CD4-positive, alpha-beta T cell treated with Interleukin-1 beta for 1 hour (primary cell): ENCODE data around the gene MRPS22.
A peak's percentile ranks its signal among the peaks of the same experiment; 100 is the strongest.

ENCODE experiments used
- DNase-seq, 2 donors: peaks; one replicate each; pipeline ENCODE4 v3.0.0-alpha.2; 2020 to 2022

Gene MRPS22

DNA sequence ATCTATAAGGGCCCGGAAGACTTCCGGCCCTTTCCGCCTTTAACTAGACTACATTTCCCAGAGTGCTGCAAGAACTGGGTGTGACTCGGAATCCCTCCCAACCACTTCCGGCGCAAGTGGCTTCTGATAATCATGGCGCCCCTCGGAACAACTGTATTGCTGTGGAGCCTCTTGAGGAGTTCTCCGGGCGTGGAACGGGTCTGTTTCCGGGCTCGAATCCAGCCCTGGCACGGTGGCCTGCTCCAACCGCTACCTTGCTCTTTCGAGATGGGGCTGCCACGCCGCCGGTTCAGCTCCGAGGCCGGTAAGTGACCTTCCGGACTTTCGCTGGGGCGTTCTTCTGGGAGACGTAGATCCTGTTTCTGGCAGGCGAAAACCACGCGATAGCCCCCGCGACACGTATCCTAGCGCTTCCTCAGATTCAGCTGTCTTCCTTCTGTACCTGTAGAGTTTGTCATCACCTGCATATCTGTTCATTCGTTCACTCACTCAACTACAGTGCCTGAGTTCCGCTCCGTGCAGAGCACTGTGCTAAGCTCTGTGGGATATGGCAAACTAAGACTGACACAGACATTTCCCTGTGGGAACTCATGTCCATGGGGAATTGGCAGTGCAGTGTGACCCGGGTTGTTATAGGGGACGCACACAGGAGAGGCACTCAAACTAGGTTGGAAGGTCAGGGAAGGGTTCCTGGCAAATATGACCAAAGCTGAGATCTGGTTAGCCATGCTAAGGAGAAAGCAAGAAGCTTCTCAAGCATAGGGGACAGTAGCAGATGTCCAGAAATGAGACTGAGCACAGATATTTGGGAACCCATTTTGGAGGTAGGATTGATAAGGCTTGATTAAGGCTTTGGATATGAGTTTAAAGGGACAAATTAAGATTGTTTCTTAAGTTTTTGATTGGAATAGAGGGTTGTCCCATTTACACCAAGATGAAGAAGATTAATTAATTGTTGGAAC lies at the start of gene MRPS22:
MRPS22 (plus strand) TSS at position 126 of the 962 bp plus-strand sequence; CDS start at position 133, 7 bp downstream.
- DNase-seq, result peak; percentile 84 to 86

DNA sequence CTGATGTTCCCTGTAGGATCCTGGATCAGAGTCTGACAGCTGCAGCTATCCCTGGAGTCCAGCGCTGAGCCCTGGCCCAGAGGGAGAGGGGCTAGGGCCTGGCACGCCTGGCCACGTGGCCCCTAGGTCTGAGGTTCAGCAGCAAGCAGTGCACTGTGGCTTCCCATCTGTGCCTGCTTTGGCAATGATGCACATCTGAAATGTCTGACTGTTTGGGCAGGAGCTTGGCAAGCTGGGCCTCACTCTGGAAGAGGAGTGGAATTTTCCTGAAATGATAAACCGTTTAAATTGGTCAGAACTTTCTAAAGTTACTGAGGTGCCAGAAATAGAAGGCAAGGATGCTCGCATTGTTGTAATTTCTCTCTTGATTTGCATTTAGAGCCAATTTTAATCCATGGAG lies 48.8 kb upstream of the MRPS22 start:
- no peak for DNase-seq

DNA sequence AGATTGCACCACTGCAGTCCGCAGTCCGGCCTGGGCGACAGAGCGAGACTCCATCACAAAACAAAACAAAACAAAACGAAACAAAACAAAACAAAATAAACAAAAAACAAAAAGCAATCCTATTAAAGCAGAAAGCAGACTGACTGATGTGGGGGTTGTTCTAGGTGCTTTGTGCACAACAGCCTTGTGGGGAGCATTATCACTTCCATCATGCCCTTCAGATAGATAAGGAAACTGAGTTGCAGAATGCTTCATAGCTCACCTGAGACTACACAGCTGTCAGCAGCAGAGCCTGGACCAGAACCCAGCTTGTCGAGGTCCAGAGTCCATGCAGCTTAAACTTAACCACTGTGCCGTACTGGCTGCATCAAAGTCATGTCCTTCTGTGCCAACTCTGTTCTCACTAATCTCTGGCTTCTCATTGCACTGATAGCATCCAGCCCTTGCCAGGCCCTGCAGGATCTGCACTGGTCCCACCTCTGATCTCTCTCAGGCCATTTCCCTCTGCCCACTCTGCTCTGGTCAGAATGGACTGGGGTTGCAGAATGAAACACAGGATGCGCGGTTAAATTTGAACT lies 47.6 kb upstream of the MRPS22 start:
- DNase-seq, result no peak

DNA sequence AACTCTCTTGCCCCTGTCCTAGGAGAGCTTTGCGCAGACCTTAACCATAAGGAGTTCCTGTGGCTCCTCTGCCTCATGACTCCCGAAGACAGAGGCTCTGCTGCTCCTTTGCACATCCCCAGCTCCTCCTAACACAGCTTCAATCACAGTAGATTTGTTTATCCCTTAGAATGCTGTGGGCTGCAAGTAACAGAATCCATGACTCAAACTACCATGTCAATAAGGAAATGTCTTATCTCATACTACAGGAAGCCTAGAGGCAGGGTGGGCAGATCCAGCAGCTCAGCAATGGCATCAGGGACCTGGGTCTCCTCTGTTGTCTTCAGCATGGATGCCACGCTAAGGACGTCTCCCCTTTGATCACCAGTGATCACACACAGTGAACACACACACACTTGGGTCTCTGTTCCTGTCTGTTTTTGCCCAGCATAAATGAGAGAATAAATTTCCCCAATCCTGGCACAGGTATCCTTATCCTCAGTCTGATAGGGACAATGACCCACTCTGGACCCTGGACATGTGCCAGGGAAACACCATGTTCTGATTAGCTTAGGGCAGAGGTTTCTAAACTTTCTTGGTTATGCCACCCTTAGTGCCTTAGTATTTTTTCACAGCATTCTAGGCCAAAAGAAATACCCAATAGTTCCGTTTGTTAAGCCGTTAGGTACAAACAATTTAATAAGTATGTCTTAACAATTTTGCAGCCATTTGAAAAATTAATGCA lies 46.1 kb upstream of the MRPS22 start:
- DNase-seq, result no peak

DNA sequence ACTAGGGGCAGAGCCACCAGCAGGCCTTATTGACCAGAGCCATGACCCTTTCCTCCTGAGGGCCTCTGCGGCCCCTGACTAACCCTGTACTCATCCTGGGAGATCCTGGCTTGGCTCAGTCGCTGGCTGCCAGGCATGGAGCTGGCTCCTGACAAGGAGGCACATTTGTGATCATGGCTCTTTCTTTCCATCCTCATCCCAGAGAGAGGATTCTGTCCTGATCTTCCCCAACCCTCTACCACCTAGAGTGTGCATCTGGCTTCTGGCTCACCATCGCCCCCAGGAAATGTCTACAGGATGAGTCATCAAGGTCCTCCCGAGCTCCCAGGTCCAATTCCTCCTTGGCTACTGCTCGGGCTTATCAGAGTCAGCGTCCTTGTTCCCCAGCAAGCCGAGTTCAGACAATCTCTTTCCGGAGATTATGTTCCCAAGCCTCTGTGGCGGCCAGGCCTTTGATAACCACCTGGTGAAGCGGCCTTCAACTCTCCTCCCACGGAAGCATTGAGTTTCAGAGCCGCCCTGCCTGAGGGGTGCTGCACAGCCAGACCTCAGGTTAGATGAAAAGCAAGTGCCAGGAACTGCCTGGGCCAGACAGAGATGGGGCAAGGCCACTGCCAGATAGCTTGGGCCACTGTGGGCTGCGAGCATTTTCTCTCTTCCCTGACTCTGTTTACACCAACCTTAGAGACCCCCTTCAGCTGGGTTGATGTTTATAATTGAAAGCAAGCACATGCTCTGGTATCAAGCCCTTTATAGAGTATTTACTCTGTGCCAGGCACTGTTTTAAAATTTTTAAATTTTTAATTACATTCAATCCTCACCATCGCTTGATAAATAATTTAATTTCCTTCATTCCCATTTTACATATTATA lies 44.3 kb upstream of the MRPS22 start:
- DNase-seq, result no peak

DNA sequence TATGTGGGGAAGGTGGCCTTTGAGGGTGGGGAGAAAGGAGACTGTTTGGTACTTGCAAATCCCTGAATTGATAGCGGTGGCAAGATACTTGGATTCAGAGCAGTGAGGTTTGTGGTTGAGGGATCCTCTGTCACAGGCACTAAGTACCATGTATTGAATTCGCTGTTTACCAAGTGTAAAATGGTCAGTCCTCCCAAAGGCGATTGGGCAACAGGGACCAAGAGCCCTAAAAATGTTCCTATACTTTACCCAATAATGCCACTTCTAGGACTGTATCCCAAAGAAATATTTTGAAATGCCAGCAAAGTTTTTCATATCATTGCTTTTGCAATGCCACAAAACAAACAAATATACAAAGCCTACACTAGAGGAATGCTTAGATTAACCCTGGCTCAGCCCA lies 43.4 kb upstream of the MRPS22 start:
- DNase-seq, result no peak

DNA sequence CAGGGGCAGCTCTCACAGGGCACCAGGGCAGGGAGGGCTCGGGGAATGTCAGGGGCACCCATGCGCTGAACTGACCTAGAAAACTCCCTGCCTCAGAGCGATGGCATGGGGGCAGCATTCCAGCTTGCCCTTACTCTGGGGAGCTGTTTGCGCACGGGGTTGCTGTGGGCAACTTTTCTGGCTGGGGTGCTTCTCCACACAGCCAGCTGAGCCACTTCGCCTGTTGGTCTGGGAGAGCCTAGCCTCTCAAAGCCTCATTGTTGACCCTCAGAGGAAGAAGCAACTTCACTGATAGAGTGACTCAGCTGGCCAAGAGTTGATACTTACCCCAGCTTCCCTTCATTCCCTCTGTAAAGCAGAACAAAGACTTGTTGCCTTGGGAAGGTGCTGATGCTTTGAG lies 42.6 kb upstream of the MRPS22 start:
- DNase-seq, result no peak

DNA sequence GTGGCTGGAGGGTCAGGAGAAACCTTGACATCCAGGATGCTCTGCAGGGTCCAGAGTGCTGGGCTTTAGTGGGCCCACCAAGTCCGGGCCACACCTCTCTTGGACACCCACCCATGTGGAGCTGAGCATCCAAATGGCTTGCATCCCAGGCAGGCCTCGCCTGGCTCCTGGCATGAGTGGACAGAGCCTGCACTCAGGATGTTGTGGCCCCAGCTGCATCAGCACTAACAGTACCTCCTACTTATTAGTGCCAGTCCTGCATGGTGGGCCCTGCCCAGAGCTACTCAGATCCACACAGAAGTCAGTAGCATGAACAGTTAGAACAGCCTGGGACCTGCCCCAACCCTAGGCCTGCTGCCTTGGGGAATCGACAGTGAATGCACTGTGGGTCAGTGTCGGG lies 42.2 kb upstream of the MRPS22 start:
- no peak for DNase-seq

DNA sequence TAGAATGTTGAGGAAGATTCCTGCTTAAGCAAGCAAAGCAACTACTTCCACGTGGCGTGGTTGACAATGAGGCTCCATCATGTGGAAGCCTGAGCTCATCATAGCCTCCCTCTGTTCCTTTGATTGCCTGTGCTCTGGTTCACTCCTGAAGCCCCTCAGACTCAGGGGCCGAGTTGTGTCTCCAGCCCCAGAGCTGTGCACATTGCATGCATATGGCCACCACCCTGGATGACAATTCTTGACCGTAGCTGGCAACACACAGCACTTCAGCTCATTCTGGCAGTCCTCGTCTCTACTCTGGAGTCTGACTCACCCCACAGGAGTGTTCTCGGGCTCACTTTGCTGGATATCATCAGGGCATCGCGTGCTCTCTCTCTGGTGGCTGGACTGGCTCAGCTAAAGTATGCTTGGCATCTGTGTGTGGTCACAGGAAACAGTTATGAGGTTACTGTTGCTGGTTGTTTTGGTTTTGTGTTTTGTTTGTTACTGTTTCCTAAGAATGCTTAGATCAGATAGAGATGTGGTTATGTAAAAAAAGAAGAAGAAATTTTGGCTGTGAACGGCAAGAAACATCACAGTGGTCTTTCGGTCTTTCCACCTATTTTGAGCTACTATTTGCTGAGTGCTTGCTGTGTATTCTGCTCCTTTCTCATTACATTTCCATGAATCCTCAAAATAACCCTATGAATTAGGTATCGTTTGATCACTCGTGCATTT lies 41.6 kb upstream of the MRPS22 start:
- DNase-seq, result no peak

DNA sequence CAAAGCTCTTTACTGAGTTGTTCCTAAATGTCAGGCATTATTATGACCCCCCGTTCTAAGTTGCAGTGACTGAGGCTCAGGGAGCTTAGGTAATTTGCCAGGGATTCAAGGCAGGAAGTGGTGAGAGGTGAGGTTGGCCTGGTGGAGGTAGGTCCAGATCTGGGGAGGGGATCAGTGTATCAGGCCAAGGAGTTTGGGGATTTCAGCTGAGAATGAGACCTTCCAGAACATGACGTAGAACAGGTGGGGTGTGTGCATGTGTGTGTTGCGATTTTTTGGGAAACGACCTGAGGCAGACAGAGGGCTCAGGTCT lies 41.1 kb upstream of the MRPS22 start:
- no peak for DNase-seq

DNA sequence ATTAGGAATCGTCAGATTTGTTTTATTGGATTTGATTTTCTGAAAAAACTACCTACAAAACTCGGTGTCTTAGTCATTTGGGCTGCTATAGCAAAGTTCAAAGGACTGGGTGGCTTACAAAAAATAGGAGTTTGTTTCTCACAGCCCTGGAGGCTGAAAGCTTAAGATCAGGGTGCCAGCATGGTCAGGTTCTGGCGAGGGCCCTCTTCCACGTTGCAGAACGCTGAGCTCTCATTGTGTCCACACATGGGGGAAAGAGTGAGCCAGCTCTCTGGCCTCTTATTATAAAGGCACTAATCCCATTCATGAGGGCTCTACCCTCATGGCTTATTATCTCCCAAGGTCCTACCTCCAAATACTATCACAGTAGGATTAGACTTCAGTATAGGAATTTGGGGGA lies 40.6 kb upstream of the MRPS22 start:
- no peak for DNase-seq

DNA sequence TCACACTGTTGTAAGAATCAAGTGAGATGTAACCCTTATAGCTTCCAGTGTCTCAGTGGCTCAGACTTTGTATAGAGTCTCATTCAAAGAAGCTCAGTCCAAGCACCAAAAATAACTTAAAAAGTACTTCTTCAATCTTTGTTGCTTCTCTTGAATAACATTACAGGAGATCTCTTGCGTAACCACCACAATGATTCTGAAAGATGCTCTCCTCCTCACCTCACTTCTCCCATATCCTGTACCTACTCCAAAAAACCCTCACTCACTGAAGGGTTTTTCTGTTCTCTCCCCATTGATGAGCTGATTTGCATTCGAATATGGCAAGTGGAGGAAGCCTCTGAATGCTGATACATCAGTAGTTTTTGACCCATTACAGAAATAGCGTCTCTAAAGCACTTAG lies 39.4 kb upstream of the MRPS22 start:
- DNase-seq, result no peak

DNA sequence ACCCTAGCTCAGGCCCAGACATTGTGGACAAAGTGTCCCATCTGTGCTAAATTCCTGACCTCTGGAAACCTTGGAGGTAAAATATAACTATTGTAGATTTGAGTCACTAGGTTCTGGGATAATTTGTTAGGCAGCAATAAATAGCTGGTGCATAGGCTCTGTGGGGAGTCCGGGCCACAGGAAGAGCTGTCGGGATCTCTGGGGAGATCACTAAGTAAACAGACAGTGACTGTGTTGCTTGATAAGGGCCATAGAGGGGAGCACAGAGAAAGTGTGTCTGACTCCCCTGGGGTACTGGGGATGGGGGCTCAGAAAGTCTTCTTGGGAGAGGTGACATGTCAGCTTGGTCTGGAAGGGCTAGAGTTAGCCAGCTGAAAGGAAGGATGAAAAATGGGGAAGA lies 37.7 kb upstream of the MRPS22 start:
- DNase-seq, result no peak

DNA sequence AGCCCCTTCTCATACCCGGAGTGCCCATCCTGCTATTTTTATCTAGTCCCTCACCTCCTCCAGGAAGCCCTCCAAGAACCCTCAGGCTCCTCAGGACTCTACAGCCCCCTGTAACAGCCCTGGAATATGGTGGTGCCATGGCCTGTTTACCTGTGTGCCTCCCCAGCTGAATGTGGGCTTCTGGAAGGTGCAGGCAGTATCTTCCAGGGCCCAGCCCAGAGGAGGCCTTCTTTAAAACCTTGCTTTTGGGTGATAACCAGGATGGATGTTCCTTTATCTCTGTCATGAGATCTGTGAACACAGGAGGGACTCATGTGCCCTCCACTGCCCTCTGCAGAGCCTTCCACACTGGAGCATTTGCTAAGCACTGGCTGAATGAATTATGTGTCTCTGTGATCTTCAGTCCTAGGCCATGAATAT lies 36.7 kb upstream of the MRPS22 start:
- DNase-seq, result no peak

DNA sequence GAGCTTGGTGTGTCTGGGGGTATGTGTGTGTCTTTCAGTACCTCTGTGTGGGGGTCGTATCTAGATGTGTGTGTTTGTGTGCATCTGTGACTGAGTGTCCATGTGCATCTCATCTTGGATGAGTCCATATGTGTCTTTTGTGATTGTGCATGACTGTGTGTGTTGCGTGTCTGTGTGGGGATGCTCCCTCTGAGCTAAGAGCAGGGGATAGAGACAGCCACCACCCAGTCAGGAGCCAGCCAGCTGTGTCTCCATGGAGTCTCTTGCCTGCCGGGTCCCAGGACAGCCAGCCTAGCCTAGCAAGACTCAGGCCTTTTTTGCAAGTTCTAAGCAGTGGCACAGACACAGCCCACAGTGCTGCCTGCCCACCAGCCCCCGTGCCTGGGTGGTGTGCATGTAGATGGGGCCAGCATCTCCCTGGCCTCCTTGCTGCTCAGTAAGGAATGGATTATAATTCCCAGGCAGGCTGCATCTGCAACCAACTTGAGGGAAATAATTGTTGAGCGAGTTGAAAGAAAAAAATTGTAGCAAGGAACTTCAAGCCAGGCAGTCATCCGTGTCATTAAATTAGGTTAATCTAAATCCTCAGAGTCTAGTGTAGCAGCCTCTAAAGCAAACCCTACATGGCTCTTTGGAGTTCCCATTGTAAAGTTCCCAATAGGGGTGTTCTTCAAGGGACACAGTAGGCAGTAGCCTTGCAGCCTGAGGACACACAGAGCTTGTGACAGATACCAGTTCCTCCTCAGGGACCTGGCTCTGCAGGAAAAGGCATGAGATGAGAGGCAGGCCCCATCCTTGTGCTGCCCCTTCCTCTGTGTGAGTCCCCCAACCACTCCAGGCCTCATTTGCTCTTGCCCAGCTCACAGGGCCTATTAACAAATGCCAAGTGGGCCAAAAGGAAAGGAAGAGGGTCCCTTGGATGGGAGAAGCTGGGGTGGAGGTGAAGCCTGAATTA lies 35.9 kb upstream of the MRPS22 start:
- no peak for DNase-seq

DNA sequence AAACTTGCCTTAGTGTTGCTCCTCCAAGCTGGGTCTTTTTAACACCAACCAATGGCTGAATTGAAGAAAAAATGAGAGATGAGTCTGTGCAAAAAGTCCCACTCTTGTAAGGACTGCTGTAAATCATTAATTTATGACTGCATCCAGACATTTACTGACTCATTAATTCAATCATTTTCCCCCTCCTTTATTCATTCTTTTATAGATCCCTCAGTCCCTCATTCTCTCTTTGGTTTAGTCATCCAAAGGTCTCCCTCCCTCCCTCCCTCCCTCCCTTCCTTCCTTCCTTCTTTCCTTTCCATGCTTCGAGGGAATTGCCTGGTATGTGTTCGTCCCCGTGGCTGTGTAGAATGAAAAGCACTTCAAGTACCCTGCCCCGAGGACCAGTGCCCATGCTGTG lies 35.3 kb upstream of the MRPS22 start:
- DNase-seq, result no peak

DNA sequence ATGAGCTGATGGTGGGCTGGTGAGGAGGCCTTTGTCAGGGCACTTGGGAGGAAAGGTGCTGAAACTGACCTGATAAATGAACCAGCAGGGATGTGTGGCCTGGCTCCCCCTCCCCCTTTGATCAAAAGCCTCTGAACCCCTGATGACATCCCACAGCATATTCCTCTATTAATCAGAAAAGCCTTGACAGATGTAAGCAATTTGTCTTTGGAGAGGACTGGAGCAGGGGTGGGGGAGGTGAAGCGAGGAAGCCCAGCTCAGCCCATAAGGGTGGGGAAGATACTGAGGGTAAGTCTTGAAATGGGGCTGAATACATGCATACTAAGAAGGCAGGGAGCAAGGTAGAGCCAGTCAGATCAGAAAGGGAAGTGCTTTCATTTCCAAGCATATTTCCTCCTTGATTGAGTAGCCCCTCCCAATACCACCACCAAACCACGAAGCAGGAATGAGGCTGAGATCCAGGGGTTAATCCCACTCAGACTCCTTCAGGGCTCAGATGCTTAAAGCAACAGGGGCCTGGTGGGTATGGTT lies 34.7 kb upstream of the MRPS22 start:
- DNase-seq, result no peak

DNA sequence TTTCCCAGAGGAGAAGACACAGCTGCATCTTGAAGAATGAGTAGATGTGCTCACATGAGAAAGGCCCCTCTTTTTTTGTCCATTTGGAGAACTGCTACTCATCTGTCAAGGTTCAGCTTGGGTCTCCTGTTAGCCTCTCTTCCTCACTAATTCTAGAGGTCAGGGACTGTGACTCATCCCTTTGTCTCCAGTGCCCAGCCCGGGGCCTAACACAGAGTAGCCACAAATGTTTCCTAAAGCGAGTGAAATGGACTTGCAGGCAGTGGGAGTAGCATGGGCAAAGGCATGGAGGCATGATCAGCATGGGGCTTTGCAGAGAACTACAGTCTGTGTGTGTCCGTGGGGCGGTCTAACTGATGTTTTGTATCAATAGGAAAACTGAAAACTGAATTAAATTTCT lies 33.9 kb upstream of the MRPS22 start:
- DNase-seq, result no peak

DNA sequence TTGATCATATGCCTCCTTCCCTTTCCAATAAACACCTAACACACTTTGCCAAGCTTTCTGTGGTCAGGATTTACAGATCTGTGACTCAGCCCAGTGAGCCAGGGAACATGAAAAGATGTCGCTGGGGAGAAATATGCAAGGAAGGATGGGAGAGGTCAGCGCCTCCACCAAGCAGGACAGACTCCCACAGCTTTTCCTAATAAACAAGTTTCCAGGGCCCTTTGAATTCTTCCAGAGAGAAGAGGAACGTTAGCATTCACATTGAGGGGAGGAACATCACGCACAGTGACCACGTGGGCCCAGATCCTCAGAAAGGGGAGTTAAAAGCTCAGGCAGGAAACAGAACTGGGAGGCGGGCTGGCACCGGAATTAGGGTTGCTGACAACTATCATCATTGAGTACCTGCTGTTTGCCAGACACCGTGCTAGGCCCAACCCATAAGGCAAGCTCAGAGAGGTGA lies 33.3 kb upstream of the MRPS22 start:
- no peak for DNase-seq

DNA sequence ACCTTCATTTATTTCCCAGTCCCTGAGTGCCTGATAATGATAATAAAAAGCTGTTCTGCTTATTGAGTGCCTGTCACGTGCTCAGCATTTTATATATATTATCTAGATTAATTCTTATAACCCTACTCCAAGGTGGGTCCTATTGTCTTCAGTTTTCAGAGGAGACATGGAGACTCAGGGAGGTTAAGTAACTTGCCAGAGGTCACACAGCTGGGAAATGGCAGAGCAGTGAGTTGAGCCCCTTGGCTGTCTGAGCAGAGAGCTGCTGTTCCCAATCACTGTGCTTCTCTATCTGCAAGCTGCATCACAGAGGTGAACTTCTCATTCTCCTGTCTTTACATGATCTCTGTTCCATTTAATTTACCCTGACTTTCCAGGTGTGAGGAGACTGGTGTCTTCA lies 32.3 kb upstream of the MRPS22 start:
- DNase-seq, result no peak

DNA sequence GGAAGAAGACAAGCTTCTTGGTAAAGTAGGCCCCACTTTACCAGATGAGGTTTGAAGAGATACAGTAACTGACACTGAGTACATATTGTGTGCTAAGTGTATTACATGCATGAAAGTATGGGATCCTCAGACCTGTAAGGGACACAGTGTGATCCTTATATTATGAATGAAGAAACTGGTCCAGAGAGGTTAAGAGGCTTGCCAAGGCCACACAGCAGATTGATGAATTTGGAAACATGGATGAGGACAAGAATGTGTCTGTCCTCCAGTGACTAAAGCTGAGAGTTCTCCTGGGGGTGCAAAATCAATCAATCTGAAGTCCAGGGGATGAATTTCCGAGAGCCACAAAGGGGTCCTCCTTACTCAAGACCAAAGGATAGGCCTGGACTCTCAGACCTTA lies 31.4 kb upstream of the MRPS22 start:
- DNase-seq, result no peak
